Choroid plexus epithelial cell (primary cell): ENCODE results near the gene SEZ6.

Experiments used
- DNase-seq: peaks from one replicate; pipeline ENCODE4 v3.0.0-alpha.2; 2010; ENCODE audit warnings: low read depth
- H3K4me3 ChIP-seq: 2 replicates; pipeline ENCODE4 v1.5.1; 2011; ENCODE audit warnings: low read depth, mild to moderate bottlenecking, control low read depth, low read length, moderate library complexity
- CTCF ChIP-seq: conservative IDR thresholded peaks from 2 replicates; pipeline ENCODE4 v1.5.1; 2011; ENCODE audit warnings: low read depth, mild to moderate bottlenecking, control low read depth, inconsistent platforms, low read length, moderate library complexity

Gene SEZ6

GRCh38 chr17:29020576-29020975, 14.7 kb upstream of the SEZ6 start:
- H3K4me3 ChIP-seq: no peak overlapping the region
- DNase-seq: no peak
- TF ChIP-seq CTCF: no peak

GRCh38 chr17:29019475-29020181, 13.8 kb upstream of the SEZ6 start:
- no peak for DNase-seq
- H3K4me3 ChIP-seq: no peak overlapping the region
- no peak for TF ChIP-seq CTCF

GRCh38 chr17:29018788-29019474, 13.1 kb upstream of the SEZ6 start:
- no peak for TF ChIP-seq CTCF
- H3K4me3 ChIP-seq: no peak overlapping the region
- DNase-seq: no peak

GRCh38 chr17:29016345-29017210, 10.7 kb upstream of the SEZ6 start:
- no peak overlapping the region for H3K4me3 ChIP-seq
- no peak for TF ChIP-seq CTCF
- DNase-seq: no peak

- H3K4me3 ChIP-seq: no peak overlapping the region
- DNase-seq: no peak
- TF ChIP-seq CTCF: no peak
These were observed 8.9 kb upstream of the SEZ6 start for GRCh38 chr17:29014716-29015115.

- no peak overlapping the region for H3K4me3 ChIP-seq
- no peak for DNase-seq
- no peak for TF ChIP-seq CTCF
These were observed 6.7 kb upstream of the SEZ6 start for GRCh38 chr17:29012535-29012934.
